Activated gamma-delta T cell treated with anti-CD3 and anti-CD28 coated beads, Interleukin-2, amount 50 U/mL, for 16 hours (primary cell): Measurements from ENCODE around the gene RRP1.

Experiments used
- DNase-seq: peaks from one replicate; pipeline ENCODE4 v3.0.0-alpha.2; 2020; ENCODE audit warnings: low read depth

Gene RRP1

DNA sequence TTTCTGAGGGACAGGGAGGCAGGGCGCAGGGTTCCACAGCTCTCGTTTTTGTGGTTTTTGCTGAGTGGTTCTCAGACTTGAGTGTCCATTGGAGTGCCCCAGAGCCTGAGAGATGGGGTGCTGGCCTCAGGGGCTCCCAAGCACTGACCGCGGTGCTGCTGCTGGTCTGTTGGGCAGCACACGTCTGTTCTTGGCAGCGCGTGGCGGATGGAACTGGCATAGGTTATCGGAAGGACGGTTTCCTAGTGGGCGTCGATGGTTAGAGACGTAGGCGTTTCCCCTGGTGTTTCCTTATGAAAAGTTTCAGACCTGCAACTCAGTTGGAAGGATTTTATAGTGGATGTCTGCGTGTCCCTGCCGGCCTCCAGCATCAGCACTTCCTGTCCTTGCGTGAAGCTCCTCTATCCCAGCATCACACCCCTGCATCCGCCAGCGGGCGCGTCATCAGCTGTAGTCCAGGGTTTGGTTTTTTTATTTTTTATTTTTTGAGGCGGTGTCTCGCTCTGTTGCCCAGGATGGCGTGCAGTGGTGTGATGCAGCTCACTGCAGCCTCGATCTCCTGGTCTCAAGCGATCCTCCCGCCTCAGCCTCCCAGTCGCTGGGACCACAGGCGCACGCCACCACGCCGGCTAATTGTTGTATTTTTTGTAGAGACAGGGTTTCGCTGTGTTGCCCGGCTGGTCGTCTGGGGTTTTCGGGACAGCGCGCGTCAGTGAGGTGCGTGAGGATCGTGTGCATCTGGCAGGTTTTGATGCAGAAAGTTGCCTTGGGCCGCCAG lies 11.8 kb downstream of the RRP1 start:
- no peak for DNase-seq

DNA sequence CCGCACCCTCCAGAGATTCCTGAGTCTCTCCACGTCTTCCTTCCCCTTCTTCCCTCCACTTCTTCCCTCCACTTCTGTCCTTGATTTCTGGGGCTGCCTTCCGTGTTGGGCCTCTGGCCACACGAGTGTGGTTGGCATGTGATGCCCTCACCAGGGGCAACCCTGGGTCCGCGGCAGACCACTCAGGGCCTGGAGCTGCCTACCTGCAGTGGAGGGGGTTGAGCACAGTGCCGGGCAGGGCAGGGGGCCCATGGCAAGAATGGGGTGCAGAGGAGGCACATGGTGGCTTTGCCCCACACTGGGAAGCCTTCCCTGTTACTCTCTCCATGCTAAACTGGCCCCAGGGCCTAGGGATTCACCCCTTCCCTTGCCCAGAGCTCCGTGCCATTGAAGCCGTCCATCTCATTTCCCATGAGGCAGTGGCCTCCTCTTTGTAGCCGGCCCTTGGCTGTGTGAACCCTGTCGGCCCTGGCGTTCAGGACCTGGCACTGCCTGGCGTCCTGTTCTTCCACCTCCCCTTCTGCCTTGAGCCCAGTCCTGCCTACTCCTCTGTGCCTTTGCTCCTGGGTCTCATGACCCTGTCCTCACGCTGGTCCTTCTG lies 13.4 kb downstream of the RRP1 start:
- DNase-seq: no peak

DNA sequence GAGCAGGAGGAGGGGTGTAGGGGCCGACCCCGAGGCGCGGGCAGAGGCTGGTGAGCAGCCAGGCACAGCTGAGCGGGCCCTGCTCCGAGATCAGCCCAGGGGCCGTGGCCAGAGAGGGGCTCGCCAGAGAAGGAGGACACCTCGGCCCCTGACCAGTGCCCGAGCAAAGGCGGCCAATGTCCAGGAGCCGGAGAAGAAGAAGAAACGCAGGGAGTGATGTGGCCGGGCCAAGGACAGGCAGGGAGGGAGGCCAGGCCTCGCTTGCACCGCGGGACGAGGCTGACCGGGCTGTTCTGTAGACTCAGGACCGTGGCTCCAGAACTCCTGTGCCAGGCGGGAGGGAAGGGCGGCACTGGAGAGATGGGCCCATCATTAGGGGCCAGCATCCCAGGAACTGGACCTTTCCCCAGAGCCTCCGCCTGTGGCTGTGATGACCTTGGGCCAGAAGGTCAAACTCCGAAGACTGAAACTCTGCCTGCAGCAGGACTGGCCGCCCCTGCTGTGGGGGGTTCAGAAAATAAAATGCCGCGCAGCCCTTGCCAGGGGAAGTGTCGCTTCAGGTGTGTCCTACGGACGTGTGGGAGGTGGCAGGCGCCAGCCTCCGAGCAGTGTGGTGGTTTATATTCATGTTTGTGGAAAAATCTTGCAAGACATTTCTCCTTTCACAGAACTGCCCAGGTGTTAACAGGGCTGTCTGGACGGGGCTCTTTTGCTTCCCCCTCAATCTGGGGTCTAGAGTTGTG lies 14.4 kb downstream of the RRP1 start:
- no peak for DNase-seq

DNA sequence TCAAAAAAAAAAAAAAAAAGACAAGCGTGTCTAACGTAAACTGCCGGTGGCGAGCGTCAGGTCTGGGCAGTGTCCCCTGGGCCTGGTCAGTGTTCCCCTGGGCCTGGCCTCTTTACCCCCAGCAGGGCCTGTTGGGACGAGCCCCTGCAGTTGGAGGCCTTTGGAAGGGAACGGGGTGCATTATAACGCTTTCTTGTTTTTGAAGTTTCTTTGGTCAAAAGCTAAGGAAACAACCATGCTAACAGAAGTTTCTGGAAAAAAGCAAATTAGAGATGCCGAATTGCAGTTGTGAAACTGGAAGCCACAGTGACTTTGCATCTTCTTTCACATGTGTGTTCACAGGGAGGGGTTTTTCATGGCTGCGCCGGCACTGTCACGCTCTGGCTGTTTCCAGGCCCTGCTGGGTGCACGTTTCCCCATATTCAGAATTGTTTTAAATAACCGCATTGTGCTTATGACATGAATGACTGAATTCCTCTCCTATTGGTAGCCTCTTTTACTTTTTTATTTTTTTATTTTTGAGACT lies 16.0 kb downstream of the RRP1 start:
- no peak for DNase-seq

DNA sequence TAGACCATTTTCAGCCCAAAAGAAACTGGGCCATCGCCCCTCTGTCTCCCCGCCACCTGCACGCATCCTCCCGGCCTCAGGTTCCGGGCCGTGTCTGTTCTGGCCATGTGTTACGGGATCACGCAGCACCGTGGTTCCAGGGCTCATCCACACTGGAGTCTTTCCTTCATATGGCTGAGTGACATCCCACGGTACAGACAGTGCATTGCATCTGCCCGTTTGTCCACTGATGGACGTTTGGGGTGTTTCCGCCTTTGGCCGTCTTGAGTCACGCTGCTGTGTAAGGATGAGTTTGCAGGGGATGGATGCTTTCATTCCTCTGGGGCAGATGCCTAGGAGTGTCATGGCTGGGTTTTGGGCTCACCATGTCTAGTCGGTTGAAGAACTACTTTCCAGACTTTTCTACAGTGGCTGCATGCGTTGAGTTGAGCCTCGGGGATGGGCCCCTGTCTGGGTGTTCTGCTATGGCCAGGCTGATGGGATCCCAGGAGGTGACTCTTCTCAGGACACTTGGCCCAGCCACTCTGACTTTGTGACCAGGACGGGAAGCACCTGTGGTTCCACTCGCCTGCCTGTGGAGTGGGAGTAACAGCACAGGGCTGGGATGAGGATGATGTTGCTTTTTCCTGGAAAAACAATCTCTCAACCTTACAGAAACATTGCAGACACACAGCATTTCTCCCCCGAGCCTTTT lies 16.8 kb downstream of the RRP1 start:
- DNase-seq: no peak

DNA sequence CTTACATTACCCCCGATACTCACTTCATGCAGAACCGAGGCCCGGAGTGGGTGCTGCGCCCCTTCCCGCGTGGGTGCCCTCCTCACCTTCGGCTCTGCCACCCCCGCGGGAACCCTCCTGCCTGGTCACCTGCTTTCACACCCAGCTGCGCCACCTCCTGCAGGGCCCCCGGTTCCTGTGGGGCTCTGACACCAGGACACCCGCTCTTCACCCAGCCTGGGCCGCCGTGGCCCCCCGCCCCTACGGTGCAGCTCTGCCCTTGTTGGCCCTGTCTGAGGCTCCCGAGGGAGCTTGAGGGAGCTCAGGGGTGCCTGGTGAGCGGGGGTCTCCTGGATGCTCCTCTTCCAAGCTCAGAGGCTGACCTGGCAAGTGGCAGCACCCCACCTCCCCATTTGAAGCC lies 19.0 kb downstream of the RRP1 start:
- no peak for DNase-seq

DNA sequence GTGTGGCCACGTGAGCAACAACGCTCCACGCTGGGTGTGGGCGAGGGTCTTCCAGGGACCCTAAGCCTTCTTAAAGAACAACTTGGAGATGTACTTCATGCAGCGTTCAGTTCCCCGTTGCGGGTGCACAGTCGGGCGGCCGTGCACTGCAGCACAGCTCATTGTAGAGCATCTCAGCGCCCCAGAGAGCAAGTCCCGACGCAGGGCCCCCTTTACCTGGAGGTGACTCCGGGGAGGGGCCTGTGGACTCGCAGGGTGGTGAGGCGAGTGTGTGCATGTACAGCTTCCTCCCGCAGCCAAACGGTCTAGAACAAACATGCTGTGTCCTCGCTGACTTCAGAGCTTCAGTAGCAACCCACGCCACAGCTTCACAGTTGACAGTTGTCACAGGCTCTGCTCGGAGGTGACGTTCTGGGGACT lies 19.5 kb downstream of the RRP1 start:
- no peak for DNase-seq

DNA sequence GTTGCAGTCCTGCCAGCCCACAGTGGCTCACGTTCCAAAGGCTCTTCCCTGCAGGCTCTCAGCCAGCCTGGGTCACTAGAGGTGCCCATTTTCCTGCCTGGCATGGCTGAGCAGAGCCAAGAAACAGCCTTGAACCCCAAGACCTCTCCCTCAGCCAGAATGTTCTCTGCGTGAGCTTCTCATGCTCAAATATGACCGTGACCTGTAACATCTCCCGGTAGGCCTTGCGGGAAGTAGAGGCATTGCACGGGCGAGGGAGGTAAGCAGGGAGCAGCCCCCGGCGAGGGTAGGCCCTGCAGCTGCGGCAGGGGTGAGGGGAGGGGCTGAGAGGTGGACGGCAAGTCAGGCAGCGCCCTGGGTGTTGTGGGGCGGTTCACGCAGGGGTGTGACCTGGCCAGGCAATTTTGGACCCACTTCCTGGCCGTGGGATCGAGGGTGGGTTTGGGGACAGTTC lies 20.0 kb downstream of the RRP1 start:
- DNase-seq: no peak

DNA sequence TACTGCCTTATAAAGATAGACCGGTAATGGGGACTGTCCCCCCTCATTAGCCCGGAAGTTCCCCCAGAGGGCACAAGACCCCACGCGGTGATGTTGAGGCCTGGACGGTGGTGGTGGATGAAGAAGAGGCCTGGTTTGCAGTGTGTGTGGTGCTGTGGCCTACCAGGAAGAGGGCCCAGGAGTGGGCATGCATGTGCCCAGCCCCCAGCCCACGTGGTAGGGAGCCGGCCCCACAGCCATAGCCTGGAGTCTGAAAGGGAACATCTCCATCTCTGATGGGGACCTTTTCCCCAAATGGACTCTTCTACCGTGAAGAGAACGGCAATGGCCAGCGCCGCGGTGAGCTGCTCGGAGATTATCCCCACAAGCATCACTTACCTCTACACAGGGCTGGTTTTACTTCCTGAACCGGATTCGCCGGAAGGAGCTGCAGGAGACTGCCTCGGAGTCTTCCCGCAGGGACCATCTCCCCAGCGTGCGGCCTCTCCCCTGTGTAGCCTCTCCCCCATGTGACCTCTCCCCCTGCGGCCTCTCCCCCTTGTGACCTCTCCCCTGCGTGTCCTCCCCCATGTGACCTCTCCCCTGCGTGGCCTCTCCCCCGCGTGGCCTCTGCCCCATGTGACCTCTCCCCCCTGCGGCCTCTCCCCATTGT lies 20.6 kb downstream of the RRP1 start:
- DNase-seq: no peak

DNA sequence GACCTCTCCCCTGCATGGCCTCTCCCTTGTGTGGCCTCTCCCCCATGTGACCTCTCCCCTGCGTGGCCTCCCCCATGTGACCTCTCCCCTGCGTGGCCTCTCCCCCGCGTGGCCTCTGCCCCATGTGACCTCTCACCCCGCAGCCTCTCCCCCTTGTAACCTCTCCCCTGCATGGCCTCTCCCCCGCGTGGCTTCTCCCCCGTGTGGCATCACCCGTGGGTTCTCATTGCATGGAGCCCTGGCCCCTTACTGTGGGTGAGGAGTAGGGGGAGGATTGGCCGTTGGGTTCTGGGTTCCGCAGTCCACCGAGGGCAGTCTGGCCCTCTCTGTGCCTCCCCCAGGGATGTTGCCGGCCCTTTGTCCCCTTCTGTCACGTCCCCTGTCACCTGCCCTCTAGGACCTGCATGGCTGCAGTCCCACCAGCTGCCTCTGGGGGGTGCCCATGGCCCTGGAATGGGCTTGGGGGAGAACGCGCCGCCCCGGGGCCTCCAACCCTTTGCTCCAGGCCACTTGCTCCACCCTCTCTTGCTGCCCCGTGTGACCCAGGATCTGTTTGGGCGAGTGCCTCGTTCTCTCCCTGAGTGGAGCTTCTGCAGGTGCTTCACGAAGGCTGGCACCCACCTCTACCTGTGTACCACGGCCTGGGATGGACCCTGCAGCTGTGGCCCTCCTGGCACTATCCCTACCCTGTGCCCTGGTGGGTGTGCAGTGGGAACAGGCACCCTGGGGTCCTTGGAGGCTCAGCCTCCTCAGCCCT lies 21.3 kb downstream of the RRP1 start:
- peak; percentile 81 for DNase-seq

DNA sequence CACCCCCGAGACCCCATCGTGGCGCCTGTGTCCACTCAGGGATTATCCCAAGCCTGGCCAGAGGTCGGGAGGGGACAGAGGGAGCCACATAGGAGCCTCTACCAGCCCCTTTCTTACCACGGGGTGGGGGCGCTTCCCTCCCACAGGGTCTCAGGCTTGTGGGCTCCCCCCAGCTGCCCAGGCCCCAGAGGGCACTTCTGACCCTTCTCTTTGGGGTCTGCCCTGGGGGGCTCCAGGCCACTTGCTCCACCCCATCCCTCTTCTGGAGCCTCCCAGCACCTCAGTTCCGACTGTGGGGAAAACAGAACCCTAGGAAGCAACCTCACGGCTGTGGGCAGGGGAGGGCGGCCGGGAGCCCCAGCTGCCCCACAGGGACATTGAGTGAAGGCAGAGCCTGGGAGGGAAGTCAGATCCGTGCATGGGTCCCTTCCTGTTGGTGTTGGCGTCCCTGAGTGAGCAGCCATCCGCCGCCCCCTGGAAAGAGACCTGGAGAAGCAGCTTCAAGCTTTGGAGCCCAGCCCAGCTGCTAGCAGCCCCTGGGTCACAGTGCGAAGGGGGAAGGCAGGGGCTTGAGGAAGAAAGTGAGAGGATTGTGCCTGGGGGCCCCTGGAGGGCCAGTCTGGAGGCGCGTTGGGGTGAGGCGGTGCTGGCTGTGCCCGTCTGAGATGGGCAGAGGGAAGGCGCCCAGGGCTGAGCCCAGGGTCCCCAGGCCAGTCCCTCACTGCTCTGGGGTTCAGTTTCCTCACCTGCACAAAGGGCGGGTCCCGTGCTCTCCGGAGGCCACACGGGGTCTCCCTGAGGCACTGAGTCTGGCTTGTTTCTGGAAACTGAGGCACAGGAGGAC lies 22.1 kb downstream of the RRP1 start:
- no peak for DNase-seq

DNA sequence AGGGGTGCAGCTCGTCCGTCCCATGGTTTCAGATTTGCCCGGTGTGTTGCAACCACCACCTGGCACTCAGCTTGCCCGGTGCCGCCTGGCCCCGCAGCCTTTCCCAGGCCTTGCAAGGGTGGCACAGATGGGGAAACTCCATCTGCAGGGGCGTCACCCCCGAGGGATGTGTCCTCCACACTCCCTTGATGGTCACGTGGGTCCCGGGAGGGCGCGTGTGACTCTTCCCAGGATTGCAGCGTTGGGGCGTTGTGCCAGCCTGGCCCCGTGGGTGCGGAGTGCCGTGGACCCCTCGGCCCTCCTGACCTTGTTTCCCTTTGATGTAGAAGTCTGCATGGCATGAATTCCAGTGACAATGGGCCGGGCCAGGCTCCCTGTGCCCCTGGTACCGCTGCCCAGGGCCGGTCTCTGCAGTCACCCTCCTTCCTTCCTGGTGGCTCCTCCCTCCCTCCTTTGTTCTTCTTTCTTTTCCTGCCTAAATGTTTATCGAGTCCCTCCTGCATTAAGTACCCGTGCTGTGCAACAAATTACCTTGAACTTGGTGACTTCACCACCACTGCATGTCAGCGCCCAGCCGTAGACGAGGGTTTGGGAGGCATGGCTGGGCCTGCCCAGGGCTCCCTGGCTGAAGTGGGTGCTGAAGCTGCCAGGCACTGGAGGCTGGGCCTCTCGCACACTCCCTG lies 22.9 kb downstream of the RRP1 start:
- DNase-seq: no peak

DNA sequence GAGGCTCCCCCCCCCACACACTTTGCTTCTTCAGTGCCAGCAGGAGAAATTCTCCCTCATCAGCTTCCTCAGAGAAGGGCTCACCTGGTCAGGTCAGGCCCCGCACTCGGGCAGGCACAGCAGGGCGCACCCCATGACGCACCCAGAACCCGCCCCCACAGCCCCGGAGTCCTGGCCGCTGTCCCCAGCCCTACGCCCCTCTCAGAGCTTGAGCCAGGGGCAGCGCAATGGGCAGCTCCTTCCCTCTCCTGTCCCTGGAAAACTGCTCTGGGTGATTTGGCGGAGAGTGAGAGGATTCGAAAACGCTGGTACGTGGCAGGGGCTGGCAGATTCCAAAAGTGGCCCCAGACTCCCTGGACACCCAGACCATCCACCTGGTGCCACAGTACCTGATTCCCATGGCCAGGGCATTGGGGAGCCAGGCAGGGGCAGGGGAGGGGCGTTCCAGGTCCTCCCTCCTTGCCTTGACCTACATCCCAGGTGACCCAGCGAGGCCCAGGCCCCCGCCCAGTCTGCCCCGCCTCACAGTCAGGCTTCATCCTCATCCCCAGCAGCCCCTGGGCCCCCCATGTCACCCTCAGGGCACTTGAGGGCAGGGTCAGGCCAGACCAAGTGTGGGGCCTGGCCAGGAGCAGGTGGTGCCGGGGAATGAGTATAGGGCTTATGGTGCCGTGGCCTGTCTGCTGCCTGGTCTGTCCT lies 23.7 kb downstream of the RRP1 start:
- no peak for DNase-seq

DNA sequence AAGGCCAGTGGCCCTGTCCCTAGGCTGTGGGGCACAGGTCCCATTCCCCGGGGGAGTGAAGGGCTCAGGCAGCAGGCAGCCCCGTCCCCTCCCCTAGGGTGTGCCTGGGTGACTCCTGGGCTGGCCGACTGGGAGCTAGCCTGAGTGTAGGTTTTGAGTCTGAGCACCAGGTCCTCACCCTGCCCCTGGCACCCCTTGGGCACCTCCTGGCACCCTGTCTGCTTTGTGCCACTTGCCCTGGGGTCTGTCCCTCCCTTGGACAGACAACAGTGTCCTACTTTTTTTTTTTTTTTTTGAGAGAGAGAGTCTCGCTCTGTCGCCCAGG lies 24.2 kb downstream of the RRP1 start:
- DNase-seq: no peak

DNA sequence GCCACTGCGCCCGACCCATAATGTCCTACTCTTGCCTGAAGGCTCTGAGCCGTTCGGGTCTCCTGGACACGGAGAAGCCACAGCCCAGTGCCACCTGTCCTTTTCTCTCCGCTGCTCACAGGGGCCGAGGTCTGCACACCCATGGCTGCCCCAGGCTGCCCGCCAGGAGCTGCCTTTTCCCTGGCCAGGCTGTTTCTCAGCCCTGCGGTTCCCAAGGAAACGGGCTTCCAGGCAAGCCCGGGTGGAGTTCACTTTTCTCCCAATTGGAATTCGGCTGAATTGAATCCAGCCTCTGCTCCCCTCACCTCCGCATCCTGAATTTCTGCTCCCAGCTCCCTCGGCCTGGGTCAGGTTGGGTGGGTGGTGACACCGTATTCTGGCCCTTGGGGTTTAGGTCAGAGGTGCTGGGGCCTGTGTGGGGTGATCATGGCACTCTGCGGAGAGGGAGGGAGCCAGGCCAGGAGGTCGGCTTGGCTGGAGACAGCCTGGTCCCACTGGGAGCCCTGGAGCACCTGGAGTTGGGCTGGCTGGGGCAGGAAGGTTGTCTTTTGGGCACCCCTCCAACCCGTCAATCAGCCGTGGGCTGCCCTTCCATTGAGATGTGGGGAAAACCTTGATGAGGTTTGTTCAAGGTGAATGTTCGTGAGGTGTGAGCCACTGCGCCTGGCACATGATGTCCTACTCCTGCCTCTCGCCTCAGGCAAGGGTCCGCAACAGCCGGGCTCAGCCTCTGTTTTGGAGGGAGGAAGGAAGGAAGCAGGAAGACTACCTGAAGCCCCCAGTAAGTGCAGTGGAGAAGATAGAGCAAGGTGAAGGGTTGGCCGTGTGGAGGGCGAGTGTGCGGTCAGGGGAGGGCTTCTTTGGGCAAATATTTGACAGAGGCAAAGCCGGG lies 25.1 kb downstream of the RRP1 start:
- DNase-seq: no peak

DNA sequence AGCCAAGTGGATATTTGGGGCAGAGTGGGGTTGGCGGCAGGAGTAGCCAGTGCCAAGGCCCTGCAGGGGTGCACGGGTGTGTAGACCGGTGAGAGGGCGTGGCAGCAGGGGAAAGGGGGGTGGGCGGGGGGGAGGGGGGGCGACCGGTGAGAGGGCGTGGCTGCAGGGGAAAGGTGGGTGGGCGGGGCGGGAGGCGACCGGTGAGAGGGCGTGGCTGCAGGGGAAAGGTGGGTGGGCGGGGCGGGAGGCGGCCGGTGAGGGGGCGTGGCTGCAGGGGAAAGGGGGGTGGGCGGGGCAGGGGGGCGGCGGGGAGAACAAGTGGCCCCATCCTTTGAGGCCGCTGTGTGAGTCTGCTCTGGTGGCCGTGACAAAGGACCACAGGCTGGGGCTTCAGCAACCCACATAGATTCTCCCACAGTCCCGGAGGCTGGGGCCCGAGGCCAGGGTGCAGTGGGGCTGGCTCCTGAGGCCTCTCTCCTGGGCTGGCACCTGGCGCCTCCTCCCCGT lies 25.8 kb downstream of the RRP1 start:
- DNase-seq: no peak

DNA sequence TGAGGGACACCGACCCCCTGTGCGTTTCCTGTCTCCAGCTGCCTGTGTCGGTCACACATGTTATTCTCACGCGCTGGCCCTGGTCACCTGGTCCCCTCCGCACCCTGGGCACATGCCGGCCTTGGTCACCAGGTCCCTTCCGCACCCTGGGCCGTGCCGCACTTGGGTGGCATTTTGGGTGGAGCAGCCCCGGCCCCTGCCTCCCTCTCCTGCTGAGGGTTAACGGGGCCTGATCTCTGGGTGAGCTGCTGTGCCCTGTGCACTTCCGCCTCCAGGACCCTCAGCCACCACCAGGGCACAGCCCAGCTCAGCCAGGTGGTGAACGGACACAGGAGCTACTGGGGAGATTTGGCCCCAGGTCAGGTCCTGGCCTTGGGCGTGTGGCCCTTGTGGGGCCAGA lies 26.6 kb downstream of the RRP1 start:
- DNase-seq: no peak

DNA sequence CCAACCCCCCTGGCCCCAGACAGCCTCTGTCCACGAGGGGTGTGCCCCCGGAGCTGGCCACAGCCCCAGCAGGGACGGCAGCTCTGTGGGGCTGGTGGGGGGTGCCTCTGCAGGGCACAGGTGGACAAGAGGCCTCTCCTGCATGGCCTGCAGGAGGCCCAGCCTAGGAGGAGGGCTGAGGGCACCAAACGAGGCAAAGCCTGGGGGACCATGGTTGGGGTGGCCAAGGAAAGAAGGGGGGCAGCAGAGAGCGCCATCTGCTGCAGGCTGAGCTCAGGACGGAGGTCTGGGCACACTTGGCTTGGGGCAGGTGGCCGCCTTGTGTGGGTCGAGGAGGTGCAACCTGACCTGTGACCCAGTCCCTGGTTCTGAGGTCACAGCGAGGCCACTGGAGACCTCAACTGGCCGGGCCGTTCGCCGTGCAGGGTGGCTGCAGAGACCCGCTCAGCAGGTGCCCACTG lies 27.3 kb downstream of the RRP1 start:
- DNase-seq: no peak
